GM23338 (cell line): ENCODE measurements around the gene MAIP1. TPM values are rescaled to one million over a fixed set of nuclear protein-coding genes. Genes with fewer than 3 reads are reported as not detected.
A peak's percentile ranks its signal among the peaks of the same experiment; 100 is the strongest.

Experiments used
- ATAC-seq: fragments of 200-7000 bp; cut with Tn5 transposase; 3 replicates; pipeline ENCODE4 v1.9.1; 2020
- DNase-seq: peaks from one replicate; pipeline ENCODE4 v3.0.0-alpha.2; 2015; ENCODE audit warnings: low spot score
- H2AFZ ChIP-seq: fragments of 200-600 bp; sonication (generic); 2 replicates; pipeline ENCODE4 v1.8.0; 2016; ENCODE audit warnings: antibody characterized with exemption, mild to moderate bottlenecking, moderate library complexity
- H3F3A ChIP-seq: fragments of 200-600 bp; sonication (generic); replicated peaks from 2 replicates; pipeline ENCODE4 v1.8.0; 2017; ENCODE audit warnings: antibody characterized with exemption, mixed run types, low read depth
- H3K27ac ChIP-seq: fragments of 200-600 bp; sonication (generic); 2 replicates; pipeline ENCODE4 v1.6.1; 2016; ENCODE audit warnings: low read depth
- H3K27me3 ChIP-seq: fragments of 200-600 bp; sonication (generic); 2 replicates; pipeline ENCODE4 v1.8.0; 2016; ENCODE audit warnings: mild to moderate bottlenecking, mixed run types, moderate library complexity; ENCODE audit not compliant: insufficient read depth
- H3K36me3 ChIP-seq: fragments of 200-600 bp; sonication (generic); 2 replicates; pipeline ENCODE4 v1.8.0; 2016; ENCODE audit warnings: mild to moderate bottlenecking; ENCODE audit not compliant: insufficient read depth
- H3K4me1 ChIP-seq: fragments of 200-600 bp; sonication (generic); 2 replicates; pipeline ENCODE4 v1.8.0; 2016; ENCODE audit warnings: mild to moderate bottlenecking, moderate library complexity; ENCODE audit not compliant: insufficient read depth
- H3K4me2 ChIP-seq: fragments of 200-600 bp; sonication (generic); 2 replicates; pipeline ENCODE4 v1.7.1; 2017; ENCODE audit warnings: mixed run types
- H3K4me3 ChIP-seq: fragments of 200-600 bp; sonication (generic); 2 replicates; pipeline ENCODE4 v1.6.1; 2016; ENCODE audit warnings: mixed run types
- H3K79me2 ChIP-seq: fragments of 200-600 bp; sonication (generic); replicated peaks from 2 replicates; pipeline ENCODE4 v1.8.0; 2017; ENCODE audit warnings: mild to moderate bottlenecking; ENCODE audit not compliant: insufficient read depth
- H3K9me2 ChIP-seq: fragments of 200-600 bp; sonication (generic); 2 replicates; pipeline ENCODE4 v1.8.0; 2017; ENCODE audit not compliant: insufficient read depth
- H4K20me1 ChIP-seq: fragments of 200-600 bp; sonication (generic); replicated peaks from 2 replicates; pipeline ENCODE4 v1.8.0; 2017; ENCODE audit warnings: mild to moderate bottlenecking; ENCODE audit not compliant: insufficient read depth
- H3K27ac Mint-ChIP-seq: 2 replicates; pipeline ENCODE4 v1.8.0; 2020; ENCODE audit warnings: inconsistent platforms, mild to moderate bottlenecking, moderate library complexity, mixed read lengths
- H3K27me3 Mint-ChIP-seq: 3 replicates; pipeline ENCODE4 v1.8.0; 2022; ENCODE audit warnings: low read depth, mild to moderate bottlenecking, moderate library complexity, mixed read lengths, inconsistent platforms; ENCODE audit not compliant: insufficient read depth, poor library complexity
- H3K36me3 Mint-ChIP-seq: 3 replicates; pipeline ENCODE4 v1.8.0; 2021; ENCODE audit warnings: low read depth, mild to moderate bottlenecking, inconsistent platforms, moderate library complexity, mixed read lengths
- H3K4me1 Mint-ChIP-seq: 3 replicates; pipeline ENCODE4 v1.8.0; 2020; ENCODE audit warnings: mild to moderate bottlenecking, inconsistent platforms, mixed read lengths
- H3K4me3 Mint-ChIP-seq: 3 replicates; pipeline ENCODE4 v1.8.0; 2021; ENCODE audit warnings: moderate library complexity, mild to moderate bottlenecking, inconsistent platforms, mixed read lengths
- H3K9me3 Mint-ChIP-seq: 3 replicates; pipeline ENCODE4 v1.8.0; 2020; ENCODE audit warnings: moderate library complexity, mild to moderate bottlenecking, inconsistent platforms, mixed read lengths
- EZH2phosphoT487 ChIP-seq: fragments of 200-600 bp; sonication (generic); IDR thresholded peaks from one replicate; pipeline ENCODE4 v1.8.1; 2018; ENCODE audit warnings: antibody characterized with exemption; ENCODE audit not compliant: unreplicated experiment
- JUNB ChIP-seq: IDR thresholded peaks from one replicate; pipeline ENCODE4 v1.6.1; 2016; ENCODE audit warnings: antibody characterized with exemption; ENCODE audit not compliant: unreplicated experiment
- NANOG ChIP-seq: IDR thresholded peaks from 2 replicates; pipeline ENCODE4 v1.6.1; 2016; ENCODE audit warnings: antibody characterized with exemption, borderline replicate concordance
- POLR2AphosphoS5 ChIP-seq: IDR thresholded peaks from 2 replicates; pipeline ENCODE4 v1.6.1; 2016; ENCODE audit warnings: antibody characterized with exemption, low read depth
- polyA plus RNA-seq: library from polyadenylated mRNA; unstranded; fragments of >200 nt; fragmentation: Nextera tagmentation; extraction: Ambion mirVana; gene quantifications from 2 replicates; pipeline ENCODE4 v1.2.1, GENCODE V29; 2016
- total RNA-seq: library from RNA; depleted of rRNA; stranded (reverse); fragments of >200 nt; shearing (Covaris generic); gene quantifications from 2 replicates; pipeline ENCODE4 v1.2.3, GENCODE V29; 2014
- TF ChIP-seq, protein P1 (sequence below): fragments of 250-450 bp; sonication (Bioruptor Pico); IDR thresholded peaks from 2 replicates; pipeline ENCODE4 v1.5.0; 2020; ENCODE audit warnings: mild to moderate bottlenecking, moderate library complexity
- TF ChIP-seq, protein P2 (sequence below), 2 experiments: fragments of 200-600 bp in 1 of 2; sonication (generic) in 1 of 2; conservative IDR thresholded peaks; 2 replicates each; pipeline versions ENCODE4 v1.5.1 to v1.6.1; 2016 to 2017; ENCODE audit warnings: antibody characterized with exemption in 2 of 2, low read depth in 2 of 2, mild to moderate bottlenecking in 2 of 2, moderate library complexity in 1 of 2

Gene MAIP1
- total and polyA plus RNA-seq, 2 experiments from 2014 or later: 36.0 to 41.9 TPM

DNA sequence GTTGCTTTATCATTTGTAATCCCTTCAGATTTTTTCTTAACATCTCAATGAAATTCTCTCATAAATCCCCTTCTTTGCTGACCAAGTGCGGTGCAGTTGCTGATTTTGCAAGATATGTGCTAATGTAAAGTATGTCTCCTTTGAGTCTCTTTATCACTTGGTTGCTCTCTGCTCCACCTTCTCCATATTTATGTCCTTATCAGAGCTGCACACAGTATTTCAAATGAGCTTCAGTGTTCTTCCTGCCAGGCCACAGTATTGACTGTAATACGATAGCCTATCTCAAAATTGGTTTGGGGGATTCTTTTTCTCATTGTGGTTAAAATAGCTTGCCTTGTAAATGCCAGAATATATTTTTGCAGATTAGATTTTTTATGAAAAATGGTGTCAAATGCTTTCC lies 32.2 kb downstream of the MAIP1 start (continued):
- TF ChIP-seq, protein P1, sequence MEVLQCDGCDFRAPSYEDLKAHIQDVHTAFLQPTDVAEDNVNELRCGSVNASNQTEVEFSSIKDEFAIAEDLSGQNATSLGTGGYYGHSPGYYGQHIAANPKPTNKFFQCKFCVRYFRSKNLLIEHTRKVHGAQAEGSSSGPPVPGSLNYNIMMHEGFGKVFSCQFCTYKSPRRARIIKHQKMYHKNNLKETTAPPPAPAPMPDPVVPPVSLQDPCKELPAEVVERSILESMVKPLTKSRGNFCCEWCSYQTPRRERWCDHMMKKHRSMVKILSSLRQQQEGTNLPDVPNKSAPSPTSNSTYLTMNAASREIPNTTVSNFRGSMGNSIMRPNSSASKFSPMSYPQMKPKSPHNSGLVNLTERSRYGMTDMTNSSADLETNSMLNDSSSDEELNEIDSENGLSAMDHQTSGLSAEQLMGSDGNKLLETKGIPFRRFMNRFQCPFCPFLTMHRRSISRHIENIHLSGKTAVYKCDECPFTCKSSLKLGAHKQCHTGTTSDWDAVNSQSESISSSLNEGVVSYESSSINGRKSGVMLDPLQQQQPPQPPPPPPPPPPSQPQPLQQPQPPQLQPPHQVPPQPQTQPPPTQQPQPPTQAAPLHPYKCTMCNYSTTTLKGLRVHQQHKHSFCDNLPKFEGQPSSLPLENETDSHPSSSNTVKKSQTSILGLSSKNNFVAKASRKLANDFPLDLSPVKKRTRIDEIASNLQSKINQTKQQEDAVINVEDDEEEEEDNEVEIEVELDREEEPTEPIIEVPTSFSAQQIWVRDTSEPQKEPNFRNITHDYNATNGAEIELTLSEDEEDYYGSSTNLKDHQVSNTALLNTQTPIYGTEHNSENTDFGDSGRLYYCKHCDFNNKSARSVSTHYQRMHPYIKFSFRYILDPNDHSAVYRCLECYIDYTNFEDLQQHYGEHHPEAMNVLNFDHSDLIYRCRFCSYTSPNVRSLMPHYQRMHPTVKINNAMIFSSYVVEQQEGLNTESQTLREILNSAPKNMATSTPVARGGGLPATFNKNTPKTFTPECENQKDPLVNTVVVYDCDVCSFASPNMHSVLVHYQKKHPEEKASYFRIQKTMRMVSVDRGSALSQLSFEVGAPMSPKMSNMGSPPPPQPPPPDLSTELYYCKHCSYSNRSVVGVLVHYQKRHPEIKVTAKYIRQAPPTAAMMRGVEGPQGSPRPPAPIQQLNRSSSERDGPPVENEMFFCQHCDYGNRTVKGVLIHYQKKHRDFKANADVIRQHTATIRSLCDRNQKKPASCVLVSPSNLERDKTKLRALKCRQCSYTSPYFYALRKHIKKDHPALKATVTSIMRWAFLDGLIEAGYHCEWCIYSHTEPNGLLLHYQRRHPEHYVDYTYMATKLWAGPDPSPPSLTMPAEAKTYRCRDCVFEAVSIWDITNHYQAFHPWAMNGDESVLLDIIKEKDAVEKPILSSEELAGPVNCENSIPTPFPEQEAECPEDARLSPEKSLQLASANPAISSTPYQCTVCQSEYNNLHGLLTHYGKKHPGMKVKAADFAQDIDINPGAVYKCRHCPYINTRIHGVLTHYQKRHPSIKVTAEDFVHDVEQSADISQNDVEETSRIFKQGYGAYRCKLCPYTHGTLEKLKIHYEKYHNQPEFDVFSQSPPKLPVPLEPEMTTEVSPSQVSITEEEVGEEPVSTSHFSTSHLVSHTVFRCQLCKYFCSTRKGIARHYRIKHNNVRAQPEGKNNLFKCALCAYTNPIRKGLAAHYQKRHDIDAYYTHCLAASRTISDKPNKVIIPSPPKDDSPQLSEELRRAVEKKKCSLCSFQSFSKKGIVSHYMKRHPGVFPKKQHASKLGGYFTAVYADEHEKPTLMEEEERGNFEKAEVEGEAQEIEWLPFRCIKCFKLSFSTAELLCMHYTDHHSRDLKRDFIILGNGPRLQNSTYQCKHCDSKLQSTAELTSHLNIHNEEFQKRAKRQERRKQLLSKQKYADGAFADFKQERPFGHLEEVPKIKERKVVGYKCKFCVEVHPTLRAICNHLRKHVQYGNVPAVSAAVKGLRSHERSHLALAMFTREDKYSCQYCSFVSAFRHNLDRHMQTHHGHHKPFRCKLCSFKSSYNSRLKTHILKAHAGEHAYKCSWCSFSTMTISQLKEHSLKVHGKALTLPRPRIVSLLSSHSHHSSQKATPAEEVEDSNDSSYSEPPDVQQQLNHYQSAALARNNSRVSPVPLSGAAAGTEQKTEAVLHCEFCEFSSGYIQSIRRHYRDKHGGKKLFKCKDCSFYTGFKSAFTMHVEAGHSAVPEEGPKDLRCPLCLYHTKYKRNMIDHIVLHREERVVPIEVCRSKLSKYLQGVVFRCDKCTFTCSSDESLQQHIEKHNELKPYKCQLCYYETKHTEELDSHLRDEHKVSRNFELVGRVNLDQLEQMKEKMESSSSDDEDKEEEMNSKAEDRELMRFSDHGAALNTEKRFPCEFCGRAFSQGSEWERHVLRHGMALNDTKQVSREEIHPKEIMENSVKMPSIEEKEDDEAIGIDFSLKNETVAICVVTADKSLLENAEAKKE (CRISPR knock-in tag): no peak
- TF ChIP-seq NANOG: no peak
- TF ChIP-seq, protein P2, sequence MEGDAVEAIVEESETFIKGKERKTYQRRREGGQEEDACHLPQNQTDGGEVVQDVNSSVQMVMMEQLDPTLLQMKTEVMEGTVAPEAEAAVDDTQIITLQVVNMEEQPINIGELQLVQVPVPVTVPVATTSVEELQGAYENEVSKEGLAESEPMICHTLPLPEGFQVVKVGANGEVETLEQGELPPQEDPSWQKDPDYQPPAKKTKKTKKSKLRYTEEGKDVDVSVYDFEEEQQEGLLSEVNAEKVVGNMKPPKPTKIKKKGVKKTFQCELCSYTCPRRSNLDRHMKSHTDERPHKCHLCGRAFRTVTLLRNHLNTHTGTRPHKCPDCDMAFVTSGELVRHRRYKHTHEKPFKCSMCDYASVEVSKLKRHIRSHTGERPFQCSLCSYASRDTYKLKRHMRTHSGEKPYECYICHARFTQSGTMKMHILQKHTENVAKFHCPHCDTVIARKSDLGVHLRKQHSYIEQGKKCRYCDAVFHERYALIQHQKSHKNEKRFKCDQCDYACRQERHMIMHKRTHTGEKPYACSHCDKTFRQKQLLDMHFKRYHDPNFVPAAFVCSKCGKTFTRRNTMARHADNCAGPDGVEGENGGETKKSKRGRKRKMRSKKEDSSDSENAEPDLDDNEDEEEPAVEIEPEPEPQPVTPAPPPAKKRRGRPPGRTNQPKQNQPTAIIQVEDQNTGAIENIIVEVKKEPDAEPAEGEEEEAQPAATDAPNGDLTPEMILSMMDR (conservative IDR thresholded peaks at IDR 0.05; ENCODE audit: low read depth in 2 of 2): no peak

DNA sequence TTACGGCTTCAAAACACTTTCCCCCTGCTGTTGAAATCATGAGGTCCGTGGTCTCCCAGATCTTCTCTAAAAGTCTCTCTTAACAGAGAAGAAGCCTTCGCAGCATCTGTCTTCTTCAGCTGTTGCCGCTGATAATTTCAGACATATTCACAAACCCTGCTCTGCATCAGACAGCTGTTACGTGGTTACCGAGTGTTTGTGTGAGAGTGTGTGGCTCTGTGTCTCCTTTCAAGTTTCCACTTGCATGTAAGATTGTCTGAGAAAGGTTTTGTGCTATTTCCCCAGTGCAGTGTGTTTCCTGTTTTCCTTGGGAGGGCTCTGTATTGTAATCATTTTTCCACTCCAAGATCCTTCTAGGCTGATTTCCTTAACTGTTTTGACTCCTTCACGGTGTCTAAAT lies 32.8 kb downstream of the MAIP1 start:
- peak overlapping the region; percentile 86 for H2AFZ ChIP-seq
- H3K27ac ChIP-seq: no peak overlapping the region
- H3K4me2 ChIP-seq: 0 out of 2 replicates have a peak overlapping the region, but pooled peaks have one; percentile 46

More for the DNA sequence above, 32.8 kb downstream of the MAIP1 start:
- Mint-ChIP-seq H3K36me3 (no peaks in the 10 kb centered on the region), H3K4me1 (peaks cover 17% of the 10 kb centered on the region), H3K27ac (no peak overlapping the region), H3K4me3 (no peak overlapping the region), H3K27me3 (peaks cover 3% of the 10 kb centered on the region), H3K9me3 (no peaks in the 10 kb centered on the region)
- ATAC-seq (no peak), DNase-seq (no peak)
- peaks cover 16% of the 10 kb centered on the region for H3K9me2 ChIP-seq
- H3K27me3 ChIP-seq: no peaks in the 10 kb centered on the region
- peaks cover 8% of the 10 kb centered on the region; the same call in 1 of the 2 replicates for H3F3A ChIP-seq
- H3K4me3 ChIP-seq: no peak overlapping the region
- TF ChIP-seq POLR2AphosphoS5: no peak
- no peak for TF ChIP-seq EZH2phosphoT487
- TF ChIP-seq, protein P1 (CRISPR knock-in tag): no peak
- TF ChIP-seq JUNB: no peak
- no peak for TF ChIP-seq NANOG
- no peaks in the 10 kb centered on the region for H4K20me1 ChIP-seq
- H3K4me1 ChIP-seq: peaks cover 26% of the 10 kb centered on the region
- no peaks in the 10 kb centered on the region for H3K36me3 ChIP-seq
- no peaks in the 10 kb centered on the region for H3K79me2 ChIP-seq
